A673 (cell line): ENCODE data around the gene LZIC.

Source experiments
- EZH2 ChIP-seq: fragments of 200-600 bp; sonication (generic); IDR thresholded peaks from 2 replicates; pipeline ENCODE4 v1.6.1; 2017; ENCODE audit warnings: borderline replicate concordance, low read depth, mild to moderate bottlenecking, mixed read lengths, antibody characterized with exemption, low read length; ENCODE audit not compliant: poor library complexity, severe bottlenecking
- TF ChIP-seq, protein P1 (sequence below): fragments of 300-800, 200-600 bp; sonication (generic); conservative IDR thresholded peaks from 2 replicates; pipeline ENCODE4 v1.5.1; 2017; ENCODE audit warnings: low read depth, mild to moderate bottlenecking, antibody characterized with exemption, low read length, moderate library complexity, mixed read lengths

DNA sequence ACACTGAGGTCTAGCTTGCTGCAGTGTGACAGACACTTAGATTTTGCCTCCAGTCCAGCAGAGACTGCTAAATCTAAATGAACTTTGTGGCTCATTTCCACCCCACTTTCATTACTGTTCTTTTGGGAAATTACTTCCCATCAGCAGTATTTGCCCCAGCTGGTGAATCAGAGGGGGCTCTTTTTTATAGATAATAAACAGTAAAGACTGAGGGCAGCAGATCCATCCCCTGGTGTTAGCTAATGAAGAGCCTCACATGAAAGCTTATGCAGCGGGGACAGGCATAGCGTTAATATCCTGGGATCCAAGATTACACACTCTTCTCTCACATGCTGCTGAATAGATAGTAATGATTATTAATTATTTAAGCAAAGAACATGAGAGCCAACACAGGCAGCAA is 26.7 kb downstream of the LZIC start:
- TF ChIP-seq, protein P1, sequence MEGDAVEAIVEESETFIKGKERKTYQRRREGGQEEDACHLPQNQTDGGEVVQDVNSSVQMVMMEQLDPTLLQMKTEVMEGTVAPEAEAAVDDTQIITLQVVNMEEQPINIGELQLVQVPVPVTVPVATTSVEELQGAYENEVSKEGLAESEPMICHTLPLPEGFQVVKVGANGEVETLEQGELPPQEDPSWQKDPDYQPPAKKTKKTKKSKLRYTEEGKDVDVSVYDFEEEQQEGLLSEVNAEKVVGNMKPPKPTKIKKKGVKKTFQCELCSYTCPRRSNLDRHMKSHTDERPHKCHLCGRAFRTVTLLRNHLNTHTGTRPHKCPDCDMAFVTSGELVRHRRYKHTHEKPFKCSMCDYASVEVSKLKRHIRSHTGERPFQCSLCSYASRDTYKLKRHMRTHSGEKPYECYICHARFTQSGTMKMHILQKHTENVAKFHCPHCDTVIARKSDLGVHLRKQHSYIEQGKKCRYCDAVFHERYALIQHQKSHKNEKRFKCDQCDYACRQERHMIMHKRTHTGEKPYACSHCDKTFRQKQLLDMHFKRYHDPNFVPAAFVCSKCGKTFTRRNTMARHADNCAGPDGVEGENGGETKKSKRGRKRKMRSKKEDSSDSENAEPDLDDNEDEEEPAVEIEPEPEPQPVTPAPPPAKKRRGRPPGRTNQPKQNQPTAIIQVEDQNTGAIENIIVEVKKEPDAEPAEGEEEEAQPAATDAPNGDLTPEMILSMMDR, result no peak
- TF ChIP-seq EZH2, result no peak
